ENCODE measurements around the gene IFT74.

The IFT74 gene

DNA sequence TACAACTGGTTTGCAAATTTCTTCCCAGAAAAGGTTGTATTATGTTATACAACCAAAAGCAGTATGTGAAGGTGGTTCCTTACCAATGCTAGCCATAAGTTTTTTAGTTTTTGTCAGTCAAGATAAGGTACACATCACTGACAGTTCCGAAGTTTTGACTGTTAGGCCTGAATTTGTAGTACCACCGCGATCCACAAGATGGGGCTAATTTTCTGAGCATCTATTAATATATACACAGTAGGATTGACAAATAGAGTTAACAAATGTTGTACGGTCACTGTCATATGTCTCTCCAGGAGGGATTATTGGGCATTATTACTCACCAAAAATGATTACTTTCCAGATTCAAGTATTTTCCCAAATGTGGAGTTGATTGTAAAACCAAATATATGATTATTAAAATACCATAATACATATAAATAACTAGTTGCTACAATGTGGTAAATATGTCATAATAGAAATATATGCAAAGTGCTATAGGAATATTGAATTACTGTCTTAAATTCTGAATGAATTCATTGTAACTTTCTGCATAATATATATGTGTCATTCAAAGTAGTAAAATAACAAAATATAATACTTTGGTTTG is 77.7 kb downstream of the IFT74 start:
- peaks cover 7% of the 10 kb centered on the region in 2 donors for H3K36me3 ChIP-seq (ENCODE audit: control insufficient read depth in 2 of 2, insufficient read depth in 2 of 2, low read length in 2 of 2)
- no peak overlapping the region for H3K9ac ChIP-seq (ENCODE audit: low read depth in 1 of 2, low read length in 2 of 2)
- no peak overlapping the region for H3K4me3 ChIP-seq (ENCODE audit: low read length in 2 of 2)
- no peaks in the 10 kb centered on the region for H3K27me3 ChIP-seq (ENCODE audit: control insufficient read depth in 2 of 2, insufficient read depth in 2 of 2, low read length in 2 of 2)
- no peaks in the 10 kb centered on the region for H3K9me3 ChIP-seq (ENCODE audit: control insufficient read depth in 2 of 2, low read length in 2 of 2)
- no peak overlapping the region for H3K27ac ChIP-seq (ENCODE audit: low read depth in 2 of 2, low read length in 2 of 2)
- H3K4me1 ChIP-seq (ENCODE audit: control insufficient read depth in 2 of 2, insufficient read depth in 2 of 2, low read length in 2 of 2), result no peaks in the 10 kb centered on the region

DNA sequence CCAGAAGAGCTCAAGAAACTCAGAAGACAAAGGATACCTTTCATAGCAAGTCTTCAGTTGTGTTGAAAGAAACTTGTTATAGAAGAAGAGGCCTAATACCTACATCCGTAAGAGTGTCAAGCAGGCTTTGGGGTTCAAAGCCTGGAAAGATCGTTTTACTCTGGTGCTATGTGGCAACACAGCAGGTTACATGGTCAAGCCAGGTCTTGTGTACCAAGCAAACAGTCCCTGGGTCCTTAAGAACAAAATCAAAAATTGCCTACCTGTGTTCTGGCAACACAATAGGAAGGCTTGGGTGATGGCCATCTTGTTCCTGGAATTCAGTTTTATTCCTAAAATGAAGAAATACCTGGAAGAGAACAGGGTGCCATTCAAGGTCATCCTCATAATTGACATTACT is 81.3 kb downstream of the IFT74 start:
- Histone ChIP-seq H3K27ac (ENCODE audit: low read depth in 2 of 2, low read length in 2 of 2) (no peak overlapping the region), H3K9me3 (ENCODE audit: control insufficient read depth in 2 of 2, low read length in 2 of 2) (no peaks in the 10 kb centered on the region), H3K36me3 (ENCODE audit: control insufficient read depth in 2 of 2, insufficient read depth in 2 of 2, low read length in 2 of 2) (peaks cover 7% of the 10 kb centered on the region in 2 donors), H3K27me3 (ENCODE audit: control insufficient read depth in 2 of 2, insufficient read depth in 2 of 2, low read length in 2 of 2) (no peaks in the 10 kb centered on the region), H3K4me3 (ENCODE audit: low read length in 2 of 2) (no peak overlapping the region), H3K9ac (ENCODE audit: low read depth in 1 of 2, low read length in 2 of 2) (no peak overlapping the region), H3K4me1 (ENCODE audit: control insufficient read depth in 2 of 2, insufficient read depth in 2 of 2, low read length in 2 of 2) (no peaks in the 10 kb centered on the region)

DNA sequence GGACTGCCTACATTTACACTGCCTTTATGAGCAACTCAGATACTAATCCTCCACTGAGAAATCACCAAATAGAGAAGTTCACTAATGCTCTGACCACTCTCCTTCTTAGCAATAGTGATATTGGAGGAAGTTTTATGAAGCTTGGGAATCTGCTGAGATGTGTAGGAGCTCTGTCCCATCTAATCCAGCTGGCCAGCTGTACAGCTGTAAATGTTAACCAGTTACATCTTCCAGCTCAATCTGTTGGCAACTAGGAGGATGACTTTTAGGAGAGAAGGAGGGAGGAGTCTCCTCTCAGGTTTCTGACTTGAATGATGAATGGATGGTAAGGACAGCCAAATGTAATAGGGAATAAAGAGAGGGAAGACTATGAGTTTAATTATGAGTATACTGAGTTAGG is 85.5 kb downstream of the IFT74 start:
- H3K36me3 ChIP-seq (ENCODE audit: control insufficient read depth in 2 of 2, insufficient read depth in 2 of 2, low read length in 2 of 2), result peaks cover 11 to 12% of the 10 kb centered on the region in 2 donors
- H3K9me3 ChIP-seq (ENCODE audit: control insufficient read depth in 2 of 2, low read length in 2 of 2), result no peaks in the 10 kb centered on the region
- no peak overlapping the region for H3K4me3 ChIP-seq (ENCODE audit: low read length in 2 of 2)
- no peaks in the 10 kb centered on the region for H3K27me3 ChIP-seq (ENCODE audit: control insufficient read depth in 2 of 2, insufficient read depth in 2 of 2, low read length in 2 of 2)
- no peak overlapping the region for H3K9ac ChIP-seq (ENCODE audit: low read depth in 1 of 2, low read length in 2 of 2)
- H3K4me1 ChIP-seq (ENCODE audit: control insufficient read depth in 2 of 2, insufficient read depth in 2 of 2, low read length in 2 of 2), result no peaks in the 10 kb centered on the region
- no peak overlapping the region for H3K27ac ChIP-seq (ENCODE audit: low read depth in 2 of 2, low read length in 2 of 2)

DNA sequence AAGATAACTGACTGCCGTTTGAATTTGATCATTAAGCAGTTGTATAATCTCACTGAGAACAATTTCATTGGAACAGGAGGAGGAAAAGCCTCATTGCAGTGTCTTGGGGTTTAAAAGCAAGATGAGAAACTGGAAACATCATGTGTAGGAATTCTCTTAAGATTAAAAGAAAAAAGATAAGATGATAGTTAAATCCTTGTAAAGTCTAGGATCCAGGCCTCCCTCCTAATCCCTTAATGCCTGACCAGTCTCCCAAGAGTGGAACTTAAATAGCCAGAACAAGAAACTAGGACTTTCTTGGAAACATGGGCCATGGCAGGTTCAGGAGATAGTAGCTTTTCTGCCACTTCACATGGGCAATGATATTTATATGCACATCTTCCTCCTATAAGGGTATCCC is 86.3 kb downstream of the IFT74 start:
- no peak overlapping the region for H3K9ac ChIP-seq (ENCODE audit: low read depth in 1 of 2, low read length in 2 of 2)
- no peaks in the 10 kb centered on the region for H3K4me1 ChIP-seq (ENCODE audit: control insufficient read depth in 2 of 2, insufficient read depth in 2 of 2, low read length in 2 of 2)
- peaks cover 8 to 12% of the 10 kb centered on the region in 2 donors for H3K36me3 ChIP-seq (ENCODE audit: control insufficient read depth in 2 of 2, insufficient read depth in 2 of 2, low read length in 2 of 2)
- H3K27ac ChIP-seq (ENCODE audit: low read depth in 2 of 2, low read length in 2 of 2), result no peak overlapping the region
- H3K4me3 ChIP-seq (ENCODE audit: low read length in 2 of 2), result no peak overlapping the region
- no peaks in the 10 kb centered on the region for H3K9me3 ChIP-seq (ENCODE audit: control insufficient read depth in 2 of 2, low read length in 2 of 2)
- no peaks in the 10 kb centered on the region for H3K27me3 ChIP-seq (ENCODE audit: control insufficient read depth in 2 of 2, insufficient read depth in 2 of 2, low read length in 2 of 2)

DNA sequence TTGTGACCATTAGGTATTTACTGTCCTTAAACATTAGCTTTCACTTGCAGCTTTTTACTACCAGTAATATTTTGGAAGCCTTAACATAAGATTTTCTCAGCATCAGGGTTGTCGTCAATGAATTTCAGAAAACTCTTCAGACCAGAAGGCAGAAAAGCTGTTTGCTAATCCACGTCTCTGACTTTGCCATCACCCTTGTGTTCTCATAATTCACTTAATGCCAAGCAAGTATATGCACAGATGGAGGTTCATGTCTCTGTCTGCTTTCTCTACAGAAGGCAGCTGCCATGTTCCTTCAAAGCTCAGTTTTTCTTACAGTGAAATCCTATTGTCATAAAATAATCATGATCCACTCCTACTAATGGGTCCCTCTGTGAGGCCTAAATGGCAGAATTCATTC is 87.0 kb downstream of the IFT74 start:
- H3K27ac ChIP-seq (ENCODE audit: low read depth in 2 of 2, low read length in 2 of 2), result no peak overlapping the region
- no peak overlapping the region for H3K9ac ChIP-seq (ENCODE audit: low read depth in 1 of 2, low read length in 2 of 2)
- H3K4me3 ChIP-seq (ENCODE audit: low read length in 2 of 2), result no peak overlapping the region
- no peaks in the 10 kb centered on the region for H3K27me3 ChIP-seq (ENCODE audit: control insufficient read depth in 2 of 2, insufficient read depth in 2 of 2, low read length in 2 of 2)
- no peaks in the 10 kb centered on the region for H3K9me3 ChIP-seq (ENCODE audit: control insufficient read depth in 2 of 2, low read length in 2 of 2)
- no peaks in the 10 kb centered on the region for H3K4me1 ChIP-seq (ENCODE audit: control insufficient read depth in 2 of 2, insufficient read depth in 2 of 2, low read length in 2 of 2)
- H3K36me3 ChIP-seq (ENCODE audit: control insufficient read depth in 2 of 2, insufficient read depth in 2 of 2, low read length in 2 of 2), result peaks cover 5 to 14% of the 10 kb centered on the region in 2 donors

DNA sequence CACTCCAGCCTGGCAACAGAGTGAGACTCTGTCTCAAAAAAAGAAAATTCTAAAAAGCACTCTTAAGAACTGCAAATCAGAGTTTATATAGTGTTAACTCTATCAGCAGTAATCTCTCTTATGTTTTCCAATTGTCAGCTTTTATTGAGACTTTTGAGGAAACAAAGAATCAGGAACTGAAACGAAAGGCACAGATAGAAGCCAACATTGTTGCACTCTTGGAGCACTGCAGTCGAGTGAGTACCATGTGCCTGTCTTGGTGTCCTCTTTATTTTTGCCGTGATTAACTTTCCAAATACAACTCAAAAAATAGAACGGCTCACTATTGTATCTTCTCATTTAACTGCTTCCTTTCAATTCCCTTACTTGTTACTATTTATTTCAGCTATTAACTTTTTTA is 90.9 kb downstream of the IFT74 start:
- H3K36me3 ChIP-seq (ENCODE audit: control insufficient read depth in 2 of 2, insufficient read depth in 2 of 2, low read length in 2 of 2), result peaks cover 9 to 19% of the 10 kb centered on the region in 2 donors
- H3K4me1 ChIP-seq (ENCODE audit: control insufficient read depth in 2 of 2, insufficient read depth in 2 of 2, low read length in 2 of 2), result no peaks in the 10 kb centered on the region
- no peaks in the 10 kb centered on the region for H3K9me3 ChIP-seq (ENCODE audit: control insufficient read depth in 2 of 2, low read length in 2 of 2)
- no peak overlapping the region for H3K9ac ChIP-seq (ENCODE audit: low read depth in 1 of 2, low read length in 2 of 2)
- H3K4me3 ChIP-seq (ENCODE audit: low read length in 2 of 2), result no peak overlapping the region
- H3K27ac ChIP-seq (ENCODE audit: low read depth in 2 of 2, low read length in 2 of 2), result no peak overlapping the region
- no peaks in the 10 kb centered on the region for H3K27me3 ChIP-seq (ENCODE audit: control insufficient read depth in 2 of 2, insufficient read depth in 2 of 2, low read length in 2 of 2)

DNA sequence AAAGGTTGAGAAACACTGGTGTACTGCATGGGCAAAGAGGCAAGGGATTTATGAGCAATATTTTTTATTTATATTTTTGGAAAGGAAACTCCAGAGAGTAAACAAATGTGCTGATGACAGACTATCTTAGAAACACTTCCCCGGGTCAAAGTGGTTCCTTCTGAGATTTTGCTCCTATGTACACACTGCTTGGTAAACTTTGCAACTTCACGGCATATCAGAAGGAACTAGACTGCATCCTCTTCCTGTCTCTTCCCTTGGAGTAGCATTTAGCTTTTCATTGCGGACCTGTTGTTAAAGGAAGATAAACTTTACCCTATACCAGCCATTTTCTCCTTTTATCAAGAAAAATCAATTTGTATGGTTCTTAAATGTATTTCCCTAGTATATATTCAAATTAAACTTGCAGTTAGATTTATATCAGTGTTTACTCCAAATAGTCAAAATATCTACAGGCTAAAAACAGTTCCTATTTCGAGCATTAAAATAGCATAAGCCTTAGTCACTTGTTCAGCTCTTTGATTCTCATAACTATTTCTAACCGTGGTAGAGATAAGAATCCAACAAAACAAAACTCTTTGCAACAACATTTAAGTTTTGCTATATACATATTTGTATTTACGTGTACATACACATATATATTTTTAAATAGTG is 97.3 kb downstream of the IFT74 start:
- H3K4me1 ChIP-seq (ENCODE audit: control insufficient read depth in 2 of 2, insufficient read depth in 2 of 2, low read length in 2 of 2), result peaks cover 5 to 10% of the 10 kb centered on the region in 2 donors
- no peaks in the 10 kb centered on the region for H3K27me3 ChIP-seq (ENCODE audit: control insufficient read depth in 2 of 2, insufficient read depth in 2 of 2, low read length in 2 of 2)

DNA sequence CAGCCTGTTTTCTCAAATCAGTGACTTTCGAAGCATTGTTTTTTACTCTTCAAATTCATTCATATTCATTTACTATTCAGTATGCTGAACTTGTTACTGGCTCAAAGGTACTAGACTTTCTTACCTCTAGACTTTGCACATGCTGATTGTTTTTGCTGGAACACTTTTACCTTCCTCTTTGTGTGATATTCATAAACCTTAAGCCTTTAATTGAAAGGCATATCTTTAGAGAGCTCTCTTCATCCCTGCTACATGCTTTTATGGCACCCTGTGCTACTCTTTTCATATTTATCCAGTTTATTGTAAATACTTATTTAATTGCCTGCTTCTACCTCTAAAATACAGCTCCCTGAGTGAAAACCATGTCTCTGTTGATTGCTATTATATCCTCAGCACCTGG is 97.9 kb downstream of the IFT74 start:
- Histone ChIP-seq H3K27me3 (ENCODE audit: control insufficient read depth in 2 of 2, insufficient read depth in 2 of 2, low read length in 2 of 2) (no peaks in the 10 kb centered on the region), H3K4me3 (ENCODE audit: low read length in 2 of 2) (no peak overlapping the region), H3K27ac (ENCODE audit: low read depth in 2 of 2, low read length in 2 of 2) (no peak overlapping the region), H3K36me3 (ENCODE audit: control insufficient read depth in 2 of 2, insufficient read depth in 2 of 2, low read length in 2 of 2) (peaks cover 5 to 6% of the 10 kb centered on the region in 2 donors), H3K9me3 (ENCODE audit: control insufficient read depth in 2 of 2, low read length in 2 of 2) (no peaks in the 10 kb centered on the region), H3K9ac (ENCODE audit: low read depth in 1 of 2, low read length in 2 of 2) (no peak overlapping the region), H3K4me1 (ENCODE audit: control insufficient read depth in 2 of 2, insufficient read depth in 2 of 2, low read length in 2 of 2) (peaks cover 5 to 10% of the 10 kb centered on the region in 2 donors)

More for the DNA sequence above, 97.3 kb downstream of the IFT74 start:
- Histone ChIP-seq H3K27ac (ENCODE audit: low read depth in 2 of 2, low read length in 2 of 2) (no peak overlapping the region), H3K9me3 (ENCODE audit: control insufficient read depth in 2 of 2, low read length in 2 of 2) (no peaks in the 10 kb centered on the region), H3K36me3 (ENCODE audit: control insufficient read depth in 2 of 2, insufficient read depth in 2 of 2, low read length in 2 of 2) (peaks cover 5 to 7% of the 10 kb centered on the region in 2 donors), H3K4me3 (ENCODE audit: low read length in 2 of 2) (no peak overlapping the region), H3K9ac (ENCODE audit: low read depth in 1 of 2, low read length in 2 of 2) (no peak overlapping the region)

DNA sequence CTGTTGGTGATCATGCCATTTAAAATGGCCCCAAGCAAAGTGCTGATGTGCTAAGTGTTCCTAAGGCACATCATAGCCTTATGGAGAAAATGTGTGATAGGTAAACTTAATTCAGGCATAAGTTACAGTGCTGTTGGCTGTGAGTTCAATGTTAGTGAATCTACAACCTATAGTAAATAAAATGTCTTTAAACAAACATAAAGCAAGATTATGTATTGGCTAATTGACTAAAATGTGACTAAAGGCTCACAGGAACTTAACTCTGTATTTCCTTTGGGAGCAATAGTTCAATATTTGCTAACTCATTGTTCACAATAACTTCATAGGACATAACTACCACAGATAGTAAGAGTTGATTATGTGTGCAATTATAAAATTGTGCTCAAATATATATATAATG is 98.6 kb downstream of the IFT74 start:
- peaks cover 5 to 10% of the 10 kb centered on the region in 2 donors for H3K4me1 ChIP-seq (ENCODE audit: control insufficient read depth in 2 of 2, insufficient read depth in 2 of 2, low read length in 2 of 2)
- no peak overlapping the region for H3K9ac ChIP-seq (ENCODE audit: low read depth in 1 of 2, low read length in 2 of 2)
- H3K36me3 ChIP-seq (ENCODE audit: control insufficient read depth in 2 of 2, insufficient read depth in 2 of 2, low read length in 2 of 2), result peaks cover 5 to 6% of the 10 kb centered on the region in 2 donors
- H3K4me3 ChIP-seq (ENCODE audit: low read length in 2 of 2), result no peak overlapping the region
- H3K27me3 ChIP-seq (ENCODE audit: control insufficient read depth in 2 of 2, insufficient read depth in 2 of 2, low read length in 2 of 2), result no peaks in the 10 kb centered on the region
- no peaks in the 10 kb centered on the region for H3K9me3 ChIP-seq (ENCODE audit: control insufficient read depth in 2 of 2, low read length in 2 of 2)
- H3K27ac ChIP-seq (ENCODE audit: low read depth in 2 of 2, low read length in 2 of 2), result peak overlapping the region in 1 of 2 donors; percentile 17

DNA sequence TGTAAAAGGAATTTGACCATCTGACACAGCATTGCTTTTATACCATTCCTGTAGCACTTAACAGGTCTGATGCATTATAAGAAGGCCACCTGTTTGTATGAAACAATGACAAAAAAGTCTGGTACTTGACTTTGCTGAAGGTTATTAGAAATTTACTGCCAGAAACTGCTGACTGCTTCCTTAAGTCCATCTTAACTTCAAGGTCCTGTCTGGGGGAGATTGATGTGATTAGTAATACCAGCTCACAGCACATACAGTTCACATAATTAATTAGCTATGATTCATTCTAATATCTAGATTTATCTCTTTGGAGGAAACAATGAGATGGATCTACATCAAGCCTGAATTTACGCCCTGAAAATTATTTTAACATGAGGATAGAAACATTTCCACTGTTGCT is 103.2 kb downstream of the IFT74 start:
- H3K9ac ChIP-seq (ENCODE audit: low read depth in 1 of 2, low read length in 2 of 2), result no peak overlapping the region
- no peaks in the 10 kb centered on the region for H3K9me3 ChIP-seq (ENCODE audit: control insufficient read depth in 2 of 2, low read length in 2 of 2)
- H3K4me1 ChIP-seq (ENCODE audit: control insufficient read depth in 2 of 2, insufficient read depth in 2 of 2, low read length in 2 of 2), result peaks cover 0 to 3% of the 10 kb centered on the region in 2 donors
- H3K4me3 ChIP-seq (ENCODE audit: low read length in 2 of 2), result no peak overlapping the region
- H3K36me3 ChIP-seq (ENCODE audit: control insufficient read depth in 2 of 2, insufficient read depth in 2 of 2, low read length in 2 of 2), result peaks cover 9% of the 10 kb centered on the region in 2 donors
- H3K27me3 ChIP-seq (ENCODE audit: control insufficient read depth in 2 of 2, insufficient read depth in 2 of 2, low read length in 2 of 2), result no peaks in the 10 kb centered on the region
- H3K27ac ChIP-seq (ENCODE audit: low read depth in 2 of 2, low read length in 2 of 2), result no peak overlapping the region
